ENCODE results near the gene CDYL.

Gene CDYL

GRCh38 chr6:4790158-4790899, 14.1 kb downstream of the CDYL start:
- Histone ChIP-seq H3K4me1 (ENCODE audit: control insufficient read depth, low read length) (peaks cover 23% of the 10 kb centered on the region), H3K9me3 (ENCODE audit: control insufficient read depth, insufficient read depth, low read length) (no peaks in the 10 kb centered on the region), H4K20me1 (ENCODE audit: control insufficient read depth, insufficient read depth, low read depth, low read length) (peaks cover 13% of the 10 kb centered on the region), H3K4me3 (ENCODE audit: low read length) (no peak overlapping the region), H3K9me2 (replicated peaks; ENCODE audit: control insufficient read depth, low read length) (no peaks in the 10 kb centered on the region), H3F3A (ENCODE audit: control insufficient read depth, insufficient read depth) (no peaks in the 10 kb centered on the region), H3K27ac (ENCODE audit: low read depth, low read length) (no peak overlapping the region), H3K79me2 (ENCODE audit: control insufficient read depth, low read length) (peaks cover 93% of the 10 kb centered on the region), H3K36me3 (ENCODE audit: control insufficient read depth, low read length) (no peaks in the 10 kb centered on the region), H3K27me3 (ENCODE audit: control insufficient read depth, low read length) (no peaks in the 10 kb centered on the region), H3K4me2 (ENCODE audit: low read length) (no peak overlapping the region)
- TF ChIP-seq EZH2phosphoT487 (IDR thresholded peaks at IDR 0.05; ENCODE audit: borderline replicate concordance, low read length) (no peak), CTCF (IDR thresholded peaks at IDR 0.05; ENCODE audit: low read depth, low read length, poor library complexity, severe bottlenecking) (peak; percentile 40)

GRCh38 chr6:4794140-4794707, 18.0 kb downstream of the CDYL start:
- no peaks in the 10 kb centered on the region for H3K27me3 ChIP-seq (ENCODE audit: control insufficient read depth, low read length)
- H3K79me2 ChIP-seq (ENCODE audit: control insufficient read depth, low read length): peaks cover 93% of the 10 kb centered on the region
- peaks cover 13% of the 10 kb centered on the region for H4K20me1 ChIP-seq (ENCODE audit: control insufficient read depth, insufficient read depth, low read depth, low read length)
- no peak for TF ChIP-seq CTCF (IDR thresholded peaks at IDR 0.05; ENCODE audit: low read depth, low read length, poor library complexity, severe bottlenecking)
- TF ChIP-seq EZH2phosphoT487 (IDR thresholded peaks at IDR 0.05; ENCODE audit: borderline replicate concordance, low read length): no peak
- peaks cover 13% of the 10 kb centered on the region; the same call in 1 of the 2 replicates for H3K9me3 ChIP-seq (ENCODE audit: control insufficient read depth, insufficient read depth, low read length)
- H3K27ac ChIP-seq (ENCODE audit: low read depth, low read length): no peak overlapping the region
- H3K9me2 ChIP-seq (replicated peaks; ENCODE audit: control insufficient read depth, low read length): no peaks in the 10 kb centered on the region
- H3K4me3 ChIP-seq (ENCODE audit: low read length): no peak overlapping the region
- no peak overlapping the region for H3K4me2 ChIP-seq (ENCODE audit: low read length)
- H3F3A ChIP-seq (ENCODE audit: control insufficient read depth, insufficient read depth): no peaks in the 10 kb centered on the region
- peaks cover 12% of the 10 kb centered on the region for H3K4me1 ChIP-seq (ENCODE audit: control insufficient read depth, low read length)
- no peaks in the 10 kb centered on the region for H3K36me3 ChIP-seq (ENCODE audit: control insufficient read depth, low read length)

DNA sequence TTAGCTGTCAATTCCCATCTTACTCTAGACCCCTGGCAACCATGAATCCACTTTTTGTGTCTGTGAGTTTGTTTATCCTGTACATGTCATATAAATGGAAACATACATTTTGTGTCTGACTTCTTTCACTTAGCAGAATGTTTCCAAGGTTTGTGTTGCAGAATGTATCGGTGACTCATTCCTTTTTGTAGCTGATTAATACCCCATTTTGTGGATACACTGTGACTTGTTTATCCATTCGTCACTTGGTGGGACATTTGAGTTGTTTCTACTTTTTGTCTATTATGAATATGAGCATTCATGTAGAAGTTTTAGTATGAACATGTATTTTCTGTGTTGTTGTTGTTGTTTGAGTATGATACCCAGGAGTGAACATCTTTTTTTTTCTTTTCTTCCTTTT, 21.4 kb downstream of the CDYL start:
- peaks cover 23% of the 10 kb centered on the region for H3K4me1 ChIP-seq (ENCODE audit: control insufficient read depth, low read length)
- TF ChIP-seq EZH2phosphoT487 (IDR thresholded peaks at IDR 0.05; ENCODE audit: borderline replicate concordance, low read length) (no peak), CTCF (IDR thresholded peaks at IDR 0.05; ENCODE audit: low read depth, low read length, poor library complexity, severe bottlenecking) (no peak)
- no peak overlapping the region for H3K4me2 ChIP-seq (ENCODE audit: low read length)

More for the DNA sequence above, 21.4 kb downstream of the CDYL start:
- Histone ChIP-seq H3K4me3 (ENCODE audit: low read length) (no peak overlapping the region), H3K9me3 (ENCODE audit: control insufficient read depth, insufficient read depth, low read length) (peaks cover 20% of the 10 kb centered on the region; the same call in 1 of the 2 replicates), H3K27me3 (ENCODE audit: control insufficient read depth, low read length) (no peaks in the 10 kb centered on the region), H3K36me3 (ENCODE audit: control insufficient read depth, low read length) (no peaks in the 10 kb centered on the region), H4K20me1 (ENCODE audit: control insufficient read depth, insufficient read depth, low read depth, low read length) (no peaks in the 10 kb centered on the region; the same call in 1 of the 2 replicates), H3K9me2 (replicated peaks; ENCODE audit: control insufficient read depth, low read length) (no peaks in the 10 kb centered on the region), H3K79me2 (ENCODE audit: control insufficient read depth, low read length) (peaks cover 99% of the 10 kb centered on the region), H3K27ac (ENCODE audit: low read depth, low read length) (no peak overlapping the region), H3F3A (ENCODE audit: control insufficient read depth, insufficient read depth) (no peaks in the 10 kb centered on the region)

All from DOHH2 (cell line).